DND-41 (cell line): ENCODE results near the gene AKIRIN1.
"Not testable (repeated sequence)": the region's sequence is repeated elsewhere in the genome, so short reads cannot be mapped to it uniquely, and the experiment has no call there.

ENCODE experiments used
- CTCF ChIP-seq: IDR thresholded peaks from 2 replicates; pipeline ENCODE4 v1.5.1; 2012; ENCODE audit warnings: borderline replicate concordance, low read length, moderate library complexity, mild to moderate bottlenecking; ENCODE audit not compliant: poor library complexity, severe bottlenecking; ENCODE audit errors: extremely low read depth
- EZH2 ChIP-seq: IDR thresholded peaks from 3 replicates; pipeline ENCODE4 v1.6.1; 2012; ENCODE audit warnings: borderline replicate concordance, low read depth, mild to moderate bottlenecking, moderate library complexity, low read length, inconsistent platforms; ENCODE audit not compliant: severe bottlenecking

DNA sequence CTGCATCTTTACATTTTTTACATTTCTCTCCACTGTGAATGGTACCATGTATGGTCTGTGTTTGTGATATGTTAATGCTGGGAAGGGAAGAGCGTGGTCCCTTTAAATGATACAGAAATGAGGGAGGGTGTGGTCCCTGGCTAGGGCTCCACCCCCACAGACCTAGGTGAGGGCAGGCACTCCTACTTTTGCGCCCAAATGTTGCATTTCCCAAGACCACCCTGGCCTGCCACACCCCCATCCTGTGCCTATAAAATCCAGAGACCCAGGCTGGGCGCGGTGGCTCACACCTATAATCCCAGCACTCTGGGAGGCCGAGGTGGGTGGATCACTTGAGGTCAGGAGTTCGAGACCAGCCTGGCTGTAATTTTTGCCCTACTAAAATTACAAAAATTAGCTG is 17.9 kb upstream of the AKIRIN1 start:
- TF ChIP-seq CTCF, EZH2: not testable (repeated sequence)
